GM18870 (cell line): ENCODE measurements around the gene NDEL1.

Source experiments
- ATAC-seq: cut with Tn5 transposase; IDR thresholded peaks from one replicate; pipeline ENCODE4 v1.9.1; 2021; ENCODE audit warnings: moderate library complexity; ENCODE audit not compliant: unreplicated experiment

NDEL1 gene

GRCh38 chr17:8476741-8477140 is 41.1 kb downstream of the NDEL1 start:
- no peak for ATAC-seq

GRCh38 chr17:8477171-8477570 is 41.5 kb downstream of the NDEL1 start:
- ATAC-seq = no peak

GRCh38 chr17:8477715-8478441 is 42.2 kb downstream of the NDEL1 start:
- ATAC-seq = no peak

GRCh38 chr17:8479431-8479947 is 43.8 kb downstream of the NDEL1 start:
- no peak for ATAC-seq

GRCh38 chr17:8480011-8480976 is 44.6 kb downstream of the NDEL1 start:
- ATAC-seq = no peak

- no peak for ATAC-seq
Measured at GRCh38 chr17:8481089-8481488, 45.4 kb downstream of the NDEL1 start.

GRCh38 chr17:8481703-8482102 is 46.0 kb downstream of the NDEL1 start:
- no peak for ATAC-seq

- ATAC-seq = no peak
Measured at GRCh38 chr17:8482546-8482945, 46.9 kb downstream of the NDEL1 start.

GRCh38 chr17:8484465-8484864 is 48.8 kb downstream of the NDEL1 start:
- no peak for ATAC-seq

- no peak for ATAC-seq
Measured at GRCh38 chr17:8485491-8485890, 49.8 kb downstream of the NDEL1 start.

GRCh38 chr17:8487130-8487645 is 51.5 kb downstream of the NDEL1 start:
- ATAC-seq = no peak

GRCh38 chr17:8487743-8488142 is 52.1 kb downstream of the NDEL1 start:
- no peak for ATAC-seq

GRCh38 chr17:8488491-8488890 is 52.8 kb downstream of the NDEL1 start:
- no peak for ATAC-seq

- ATAC-seq = no peak
Measured at GRCh38 chr17:8488901-8489300, 53.2 kb downstream of the NDEL1 start.

GRCh38 chr17:8489841-8490240 is 54.2 kb downstream of the NDEL1 start:
- no peak for ATAC-seq

GRCh38 chr17:8490256-8491023 is 54.8 kb downstream of the NDEL1 start:
- no peak for ATAC-seq

GRCh38 chr17:8492121-8492520 is 56.4 kb downstream of the NDEL1 start:
- no peak for ATAC-seq

- ATAC-seq = no peak
Measured at GRCh38 chr17:8494021-8494420, 58.3 kb downstream of the NDEL1 start.

- ATAC-seq = no peak
Measured at GRCh38 chr17:8494506-8495111, 58.9 kb downstream of the NDEL1 start.

- ATAC-seq = no peak
Measured at GRCh38 chr17:8496081-8496480, 60.4 kb downstream of the NDEL1 start.
